ENCODE data around the gene UBE4A. TPM values are rescaled to one million over a fixed set of nuclear protein-coding genes. Genes with fewer than 3 reads are reported as not detected.

UBE4A gene
- total and polyA plus RNA-seq, 9 of the 15 experiments (the other 6 are each of a cell fraction or from before 2014, with no cell fraction given): 13.5 to 45.2 (median 26.8) TPM

DNA sequence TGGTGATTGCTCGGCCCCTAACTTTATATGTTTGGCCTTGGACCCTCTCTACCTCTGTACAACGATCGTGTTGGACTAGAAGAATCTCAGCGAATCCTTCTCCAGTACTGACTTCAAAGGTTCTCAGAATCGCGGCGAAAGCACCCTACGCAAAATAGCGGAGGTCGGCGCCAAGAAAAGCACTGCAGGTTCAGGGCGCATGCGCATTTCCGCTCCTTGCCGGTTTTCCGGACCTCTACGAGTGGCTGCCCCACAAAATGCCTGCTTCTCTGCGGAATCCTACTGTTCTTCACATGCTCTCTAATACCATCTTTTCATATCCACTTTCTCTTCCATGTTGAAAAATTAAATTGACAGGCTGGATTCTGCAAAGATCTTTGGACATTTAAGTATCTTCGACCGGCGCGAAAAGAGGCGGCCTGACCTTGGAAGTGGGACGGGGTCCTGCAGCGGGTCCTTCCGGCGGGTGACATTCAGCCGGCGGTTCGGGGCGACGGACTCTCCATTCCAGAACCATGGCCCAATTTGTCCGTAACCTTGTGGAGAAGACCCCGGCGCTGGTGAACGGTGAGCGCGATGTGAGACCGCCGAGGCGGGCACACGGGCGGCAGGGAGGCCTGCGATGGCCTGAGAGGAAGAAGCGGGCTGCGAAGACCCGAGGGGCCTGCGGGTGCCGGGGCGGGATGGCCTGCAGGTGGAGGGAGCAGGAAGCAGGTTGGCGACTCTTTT is 41.9 kb downstream of the UBE4A start, which contains the start of gene ATP5MG (continued):
- no peak for TF ChIP-seq GMEB1 (CRISPR knock-in tag; IDR thresholded peaks at IDR 0.05)
- TF ChIP-seq MEF2D (tag; conservative IDR thresholded peaks at IDR 0.05; ENCODE audit: low read depth): no peak
- no peak for TF ChIP-seq NR2F6 (CRISPR knock-in tag; IDR thresholded peaks at IDR 0.05)
- TF ChIP-seq CBFA2T3 (IDR thresholded peaks at IDR 0.05): no peak
- 0 out of 2 replicates have a peak, but pooled peaks have one; percentile 7 for TF ChIP-seq SMAD4 (CRISPR knock-in tag; conservative IDR thresholded peaks at IDR 0.05)
- TF ChIP-seq MYBL2 (IDR thresholded peaks at IDR 0.05; ENCODE audit: low read depth): no peak
- TF ChIP-seq MYBL2 (CRISPR knock-in tag; IDR thresholded peaks at IDR 0.05; ENCODE audit: borderline replicate concordance): no peak
- TF ChIP-seq ZNF583 (CRISPR knock-in tag; IDR thresholded peaks at IDR 0.05): no peak
- TF ChIP-seq ZNF551 (CRISPR knock-in tag; IDR thresholded peaks at IDR 0.05): no peak
- TF ChIP-seq GTF3C2 (IDR thresholded peaks at IDR 0.05; ENCODE audit: borderline replicate concordance, extremely low read depth, insufficient read length): no peak
- no peak for TF ChIP-seq ZBTB8A (IDR thresholded peaks at IDR 0.05; ENCODE audit: partially characterized antibody)
- TF ChIP-seq IRF2 (CRISPR knock-in tag; IDR thresholded peaks at IDR 0.05): no peak
- TF ChIP-seq, protein P1, sequence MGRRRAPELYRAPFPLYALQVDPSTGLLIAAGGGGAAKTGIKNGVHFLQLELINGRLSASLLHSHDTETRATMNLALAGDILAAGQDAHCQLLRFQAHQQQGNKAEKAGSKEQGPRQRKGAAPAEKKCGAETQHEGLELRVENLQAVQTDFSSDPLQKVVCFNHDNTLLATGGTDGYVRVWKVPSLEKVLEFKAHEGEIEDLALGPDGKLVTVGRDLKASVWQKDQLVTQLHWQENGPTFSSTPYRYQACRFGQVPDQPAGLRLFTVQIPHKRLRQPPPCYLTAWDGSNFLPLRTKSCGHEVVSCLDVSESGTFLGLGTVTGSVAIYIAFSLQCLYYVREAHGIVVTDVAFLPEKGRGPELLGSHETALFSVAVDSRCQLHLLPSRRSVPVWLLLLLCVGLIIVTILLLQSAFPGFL (CRISPR knock-in tag; IDR thresholded peaks at IDR 0.05): peak; percentile 72; the same call in 1 of the 2 replicates
- no peak for TF ChIP-seq DEAF1 (CRISPR knock-in tag; IDR thresholded peaks at IDR 0.05)

All from K562 (cell line).